Upper lobe of left lung (tissue), 4 donors: ENCODE results near the gene SNTB2.

ENCODE experiments used
- EP300 ChIP-seq, 4 donors: sonication (generic); formaldehyde crosslinking; IDR thresholded peaks; one replicate each; pipeline ENCODE4 v1.5.1; 2017; ENCODE audit warnings: antibody characterized with exemption in 4 of 4, control low read depth in 2 of 4
- POLR2AphosphoS5 ChIP-seq, 2 donors: sonication (generic); formaldehyde crosslinking; IDR thresholded peaks; one replicate each; pipeline ENCODE4 v1.5.1; 2017; ENCODE audit warnings: antibody characterized with exemption in 2 of 2
- TF ChIP-seq, protein P1 (sequence below), 6 experiments: fragments of 450-650 bp in 4 of 6; fragments of 200-600 bp in 2 of 6; sonication (generic) in 2 of 6; IDR thresholded peaks; one replicate each; pipeline ENCODE4 v1.5.1; 2016 to 2019; ENCODE audit warnings: antibody characterized with exemption in 6 of 6

DNA sequence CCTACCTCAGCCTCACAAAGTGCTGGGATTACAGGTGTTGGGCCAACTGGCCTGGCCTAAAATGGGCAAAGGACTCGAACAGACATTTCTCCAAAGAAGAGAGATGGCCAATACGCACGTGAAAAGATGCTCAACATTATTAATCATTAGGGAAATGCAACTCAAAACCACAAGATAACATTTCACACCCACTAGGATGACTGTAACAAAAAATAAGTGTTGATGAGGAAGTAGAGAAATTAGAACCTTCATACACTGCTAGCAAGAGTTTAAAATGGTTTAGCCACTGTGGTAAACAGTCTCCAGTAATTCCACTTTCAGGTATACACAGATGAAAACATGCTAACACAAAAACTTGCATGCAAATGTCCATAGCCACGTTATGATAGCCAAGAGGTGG lies 159.0 kb downstream of the SNTB2 start:
- TF ChIP-seq POLR2AphosphoS5 (IDR thresholded peaks at IDR 0.05) (no peak), EP300 (IDR thresholded peaks at IDR 0.05) (no peak)
- TF ChIP-seq, protein P1, sequence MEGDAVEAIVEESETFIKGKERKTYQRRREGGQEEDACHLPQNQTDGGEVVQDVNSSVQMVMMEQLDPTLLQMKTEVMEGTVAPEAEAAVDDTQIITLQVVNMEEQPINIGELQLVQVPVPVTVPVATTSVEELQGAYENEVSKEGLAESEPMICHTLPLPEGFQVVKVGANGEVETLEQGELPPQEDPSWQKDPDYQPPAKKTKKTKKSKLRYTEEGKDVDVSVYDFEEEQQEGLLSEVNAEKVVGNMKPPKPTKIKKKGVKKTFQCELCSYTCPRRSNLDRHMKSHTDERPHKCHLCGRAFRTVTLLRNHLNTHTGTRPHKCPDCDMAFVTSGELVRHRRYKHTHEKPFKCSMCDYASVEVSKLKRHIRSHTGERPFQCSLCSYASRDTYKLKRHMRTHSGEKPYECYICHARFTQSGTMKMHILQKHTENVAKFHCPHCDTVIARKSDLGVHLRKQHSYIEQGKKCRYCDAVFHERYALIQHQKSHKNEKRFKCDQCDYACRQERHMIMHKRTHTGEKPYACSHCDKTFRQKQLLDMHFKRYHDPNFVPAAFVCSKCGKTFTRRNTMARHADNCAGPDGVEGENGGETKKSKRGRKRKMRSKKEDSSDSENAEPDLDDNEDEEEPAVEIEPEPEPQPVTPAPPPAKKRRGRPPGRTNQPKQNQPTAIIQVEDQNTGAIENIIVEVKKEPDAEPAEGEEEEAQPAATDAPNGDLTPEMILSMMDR (IDR thresholded peaks at IDR 0.05): no peak
